ENCODE data around the gene AMMECR1.
A peak's percentile ranks its signal among the peaks of the same experiment; 100 is the strongest.
"Not testable (repeated sequence)": the region's sequence is repeated elsewhere in the genome, so short reads cannot be mapped to it uniquely, and the experiment has no call there.

The AMMECR1 gene

DNA sequence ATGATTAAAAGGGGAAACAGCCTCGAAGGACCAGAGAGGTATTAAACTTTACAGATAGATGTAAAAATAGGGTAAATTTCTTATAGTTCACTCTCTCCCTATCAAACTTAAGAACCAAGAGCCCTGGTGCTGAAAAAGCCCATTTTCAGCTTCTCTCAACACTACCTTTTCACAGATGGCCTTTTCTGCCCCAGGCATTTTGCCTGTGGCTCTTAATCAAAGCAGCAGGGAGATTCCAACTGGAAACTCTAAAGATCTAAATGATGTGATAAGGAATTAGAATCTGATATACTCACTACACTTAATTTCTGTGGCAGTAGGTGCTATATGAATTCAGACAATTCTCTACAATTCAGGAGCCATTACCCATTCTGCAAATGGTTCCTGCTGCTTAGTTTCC is 60.0 kb downstream of the AMMECR1 start:
- DNase-seq (ENCODE audit: low spot score) = no peak

DNA sequence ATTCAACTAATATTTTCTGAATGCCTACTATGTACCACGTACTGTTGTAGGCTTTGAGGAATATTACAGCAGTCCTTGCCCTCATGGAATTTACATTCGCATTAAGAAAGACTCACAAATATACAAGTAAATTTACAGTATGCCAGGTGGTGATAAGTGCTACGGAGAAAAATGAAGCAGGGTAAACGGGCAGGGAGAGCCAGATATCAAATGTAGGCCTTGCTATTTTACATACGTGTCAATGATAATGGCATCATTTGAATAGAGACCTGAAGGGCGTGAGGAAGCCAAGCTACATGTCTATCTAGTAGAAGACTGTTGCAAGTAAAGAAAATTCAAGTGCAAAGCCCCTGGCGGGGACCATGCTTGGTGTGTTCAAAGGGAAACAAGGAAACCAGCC is 65.2 kb downstream of the AMMECR1 start:
- DNase-seq (ENCODE audit: low spot score) = no peak

DNA sequence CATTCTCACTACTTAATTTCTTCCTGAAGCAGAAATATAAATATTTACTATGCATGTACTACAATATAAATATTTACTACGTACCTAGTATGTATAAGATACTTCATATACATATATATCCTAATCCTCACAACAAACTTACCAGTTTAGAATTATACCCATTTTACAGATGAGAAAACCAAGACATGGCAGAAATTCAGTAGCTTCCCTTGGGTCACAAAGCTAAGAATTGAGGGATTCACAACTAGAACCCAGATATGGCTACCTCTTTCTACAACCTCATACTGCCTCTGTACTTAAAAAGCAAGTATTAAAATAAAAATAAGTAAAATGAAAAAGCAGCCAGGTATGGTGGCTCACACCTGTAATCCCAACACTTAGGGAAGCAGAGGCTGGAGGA is 65.9 kb downstream of the AMMECR1 start:
- no peak for DNase-seq (ENCODE audit: low spot score)

DNA sequence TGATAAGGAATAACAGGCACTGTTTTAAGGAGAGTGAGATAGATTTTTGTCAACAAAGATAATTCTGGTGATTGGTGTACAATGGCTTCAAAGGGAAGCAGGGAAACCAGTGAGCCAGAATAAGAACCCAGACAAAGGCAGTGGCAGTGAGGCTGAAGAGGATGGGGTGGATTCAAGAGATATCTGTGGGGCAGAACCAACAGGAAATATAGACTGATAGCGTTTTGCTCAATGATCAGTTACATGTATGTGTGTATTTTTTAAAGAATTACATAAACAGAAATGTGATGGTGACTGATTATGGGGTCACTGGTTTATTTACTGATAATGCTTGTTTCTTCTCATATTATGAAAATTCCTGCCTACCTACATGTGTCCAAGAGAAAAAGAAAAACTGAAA is 66.4 kb downstream of the AMMECR1 start:
- no peak for DNase-seq (ENCODE audit: low spot score)

DNA sequence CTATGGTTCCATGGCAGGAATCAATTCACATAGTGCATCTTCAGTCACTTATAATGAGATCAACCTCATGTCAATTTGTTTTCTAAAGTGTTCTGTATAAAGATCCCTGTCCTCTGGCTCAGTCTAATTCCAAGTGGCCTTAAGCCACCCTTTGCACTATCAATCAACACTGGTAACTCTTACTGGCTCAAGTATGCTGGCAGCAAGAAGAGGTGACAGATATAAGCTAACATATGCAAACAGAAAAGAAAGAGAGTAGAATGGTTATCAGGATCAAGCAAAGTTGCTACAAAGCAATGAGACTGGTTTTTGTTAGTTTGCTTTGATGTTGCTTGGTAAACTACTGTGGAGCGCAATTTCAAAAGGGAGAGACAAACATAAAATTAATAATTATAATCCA is 67.0 kb downstream of the AMMECR1 start:
- DNase-seq (ENCODE audit: low spot score) = no peak

DNA sequence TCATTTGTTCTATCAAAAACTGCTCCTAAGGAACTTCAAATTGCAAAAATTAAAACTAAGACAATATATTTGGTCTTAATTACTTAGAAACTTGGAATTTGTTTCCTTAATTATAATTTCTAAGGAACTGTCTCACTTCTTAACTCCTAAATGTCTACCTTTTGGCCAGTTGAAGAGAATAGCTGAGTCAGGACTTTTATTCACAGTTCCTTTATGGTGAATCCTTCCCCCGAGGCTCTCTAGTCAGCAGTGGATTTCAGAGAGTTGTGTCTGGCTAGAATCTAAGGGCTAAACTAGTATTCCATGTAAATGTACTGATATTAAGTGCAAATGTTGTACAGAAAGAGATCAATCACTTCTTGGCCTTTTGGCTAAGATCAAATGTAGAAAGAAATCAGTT is 69.3 kb downstream of the AMMECR1 start:
- no peak for DNase-seq (ENCODE audit: low spot score)

DNA sequence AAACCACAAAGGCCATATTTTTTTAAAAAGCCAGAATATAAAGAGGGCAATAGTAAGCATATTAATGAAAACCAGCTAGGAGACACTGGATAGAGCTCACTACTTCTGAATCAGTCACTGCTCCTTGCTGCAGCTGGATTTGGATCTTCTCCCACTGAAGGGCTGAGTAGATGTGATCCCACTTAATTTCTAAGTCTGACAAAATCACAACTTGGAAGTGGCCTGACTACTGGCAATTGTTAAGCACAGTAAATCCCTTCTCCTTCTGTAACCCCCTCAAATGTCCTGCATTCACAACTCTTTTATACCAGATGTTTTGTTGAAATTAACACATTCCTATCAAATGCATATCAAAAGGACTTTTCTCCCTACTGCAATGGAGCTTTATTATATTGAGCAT is 72.9 kb downstream of the AMMECR1 start:
- DNase-seq (ENCODE audit: low spot score) = peak; percentile 6

DNA sequence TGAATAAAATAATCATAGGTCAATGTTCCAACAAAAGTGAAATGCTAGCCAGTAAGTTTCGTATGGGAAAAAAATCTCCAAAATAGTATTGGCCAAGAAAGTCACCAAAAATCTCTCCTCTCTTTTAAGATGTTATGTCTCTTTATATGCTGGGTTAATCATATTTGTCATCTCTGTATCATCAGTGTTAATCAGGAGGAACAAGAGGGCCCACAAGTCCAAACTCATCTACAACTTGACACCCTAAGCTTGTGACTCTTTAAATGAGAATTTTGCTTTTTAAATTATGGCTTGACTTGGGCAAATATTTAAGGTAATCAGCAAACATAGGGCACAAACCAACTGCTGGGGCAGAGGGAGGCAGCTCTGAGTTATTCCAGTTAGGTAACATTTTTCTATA is 75.5 kb downstream of the AMMECR1 start:
- DNase-seq (ENCODE audit: low spot score) = no peak

DNA sequence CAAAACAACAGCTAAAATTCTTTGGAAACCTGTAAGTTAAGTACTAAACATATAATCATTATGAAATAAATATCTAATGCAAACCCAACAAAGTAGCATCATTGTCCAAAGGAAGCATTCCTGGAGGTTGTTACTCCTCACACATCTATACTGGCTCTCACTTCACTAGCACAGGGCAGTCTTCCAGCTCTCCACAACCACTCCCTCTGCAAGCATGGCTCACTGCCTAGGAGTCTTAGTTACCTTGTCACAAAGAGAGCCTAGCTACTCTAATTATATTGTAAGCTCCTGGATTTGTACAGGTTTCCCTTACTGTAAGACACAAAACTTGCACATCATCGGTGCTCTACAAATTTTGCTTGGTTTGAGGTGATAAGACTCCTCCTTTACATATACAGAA is 76.1 kb downstream of the AMMECR1 start:
- peak; percentile 18 for DNase-seq (ENCODE audit: low spot score)

DNA sequence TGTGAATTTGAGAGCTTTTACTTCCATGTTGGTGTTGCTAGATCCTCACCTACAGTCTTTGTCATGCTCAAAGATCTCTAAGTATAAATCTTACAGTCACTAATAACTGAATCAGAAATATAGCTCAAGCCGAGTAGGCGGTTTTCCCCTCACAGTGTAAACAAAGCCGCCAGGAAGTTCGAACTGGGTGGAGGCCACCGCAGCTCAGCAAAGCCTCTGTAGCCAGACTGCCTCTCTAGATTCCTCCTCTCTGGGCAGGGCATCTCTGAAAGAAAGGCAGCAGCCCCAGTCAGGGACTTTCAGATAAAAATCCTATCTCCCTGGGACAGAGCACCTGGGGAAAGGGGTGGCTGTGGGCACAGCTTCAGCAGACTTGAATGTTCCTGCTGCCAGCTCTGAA is 79.6 kb downstream of the AMMECR1 start:
- not testable (repeated sequence) for DNase-seq (ENCODE audit: low spot score)

DNA sequence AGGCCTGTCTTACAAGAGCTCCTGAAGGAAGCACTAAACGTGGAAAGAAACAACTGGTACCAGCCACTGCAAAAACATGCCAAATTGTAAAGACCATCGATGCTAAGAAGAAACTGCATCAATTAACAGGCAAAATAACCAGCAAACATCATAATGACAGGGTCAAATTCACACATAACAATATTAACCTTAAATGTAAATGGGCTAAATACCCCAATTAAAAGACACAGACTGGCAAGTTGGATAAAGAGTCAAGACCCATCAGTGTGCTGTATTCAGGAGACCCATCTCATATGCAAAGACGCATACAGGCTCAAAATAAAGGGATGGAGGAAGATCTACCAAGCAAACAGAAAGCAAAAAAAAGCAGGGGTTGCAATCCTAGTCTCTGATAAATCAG is 86.4 kb downstream of the AMMECR1 start:
- not testable (repeated sequence) for DNase-seq (ENCODE audit: low spot score)

DNA sequence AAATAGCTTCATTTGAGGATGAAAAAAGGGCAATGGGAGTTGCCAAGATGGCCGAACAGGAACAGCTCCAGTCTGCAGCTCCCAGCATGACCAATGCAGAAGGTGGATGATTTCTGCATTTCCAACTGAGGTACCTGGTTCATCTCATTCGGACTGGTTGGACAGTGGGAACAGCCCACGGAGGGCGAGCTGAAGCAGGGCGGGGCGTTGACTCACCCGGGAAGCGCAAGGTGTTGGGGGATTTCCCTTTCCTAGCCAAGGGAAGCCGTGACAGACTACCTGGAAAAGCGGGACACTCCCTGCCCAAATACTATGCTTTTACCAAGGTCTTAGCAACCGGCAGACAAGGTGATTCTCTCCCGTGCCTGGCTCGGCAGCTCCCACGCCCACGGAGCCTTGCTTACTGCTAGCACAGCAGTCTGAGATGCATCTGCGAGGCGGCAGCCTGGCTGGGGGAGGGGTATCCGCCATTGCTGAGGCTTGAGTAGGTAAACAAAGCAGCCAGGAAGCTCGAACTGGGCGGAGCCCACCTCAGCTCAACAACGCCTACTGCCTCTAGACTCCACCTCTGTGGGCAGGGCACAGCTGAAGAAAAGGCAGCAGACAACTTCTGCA is 88.3 kb downstream of the AMMECR1 start:
- DNase-seq (ENCODE audit: low spot score) = not testable (repeated sequence)

DNA sequence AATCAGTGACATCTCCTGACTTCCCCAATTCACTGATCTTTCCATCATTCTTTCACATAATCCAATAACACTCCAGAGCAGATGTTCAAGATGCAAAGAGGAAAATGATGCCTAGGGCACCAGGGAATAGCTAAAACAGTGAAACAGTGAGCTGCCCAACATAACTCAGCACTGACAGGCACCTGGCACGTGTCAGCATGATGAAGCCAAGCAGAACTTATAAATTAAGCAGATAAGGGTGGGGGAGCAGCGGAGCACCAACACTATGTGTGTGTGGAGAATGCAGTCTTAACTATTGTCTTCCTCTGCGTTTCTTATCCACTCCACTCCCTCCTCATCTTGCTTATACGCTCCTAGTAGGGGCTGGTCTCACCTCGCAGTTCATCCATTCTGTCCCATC is 89.4 kb downstream of the AMMECR1 start:
- no peak for DNase-seq (ENCODE audit: low spot score)

DNA sequence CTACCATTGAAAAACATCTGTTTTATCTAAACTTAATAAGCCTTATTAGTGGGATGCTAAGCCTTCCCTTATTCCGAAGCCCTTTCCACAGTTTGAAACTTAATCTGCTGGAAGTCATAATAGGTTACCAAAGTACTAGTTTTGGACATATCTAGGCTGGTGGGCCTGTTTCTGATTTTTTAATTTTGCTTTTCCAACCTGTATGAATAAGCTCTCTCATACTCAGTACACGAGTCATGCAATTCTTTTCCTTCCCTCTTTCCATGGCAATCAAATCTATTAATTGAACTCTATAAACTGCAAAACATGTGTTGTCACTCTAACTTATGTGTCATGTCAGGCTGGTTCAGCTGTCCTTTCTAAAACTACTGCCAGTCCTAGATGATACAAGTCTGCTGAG is 91.0 kb downstream of the AMMECR1 start:
- no peak for DNase-seq (ENCODE audit: low spot score)

DNA sequence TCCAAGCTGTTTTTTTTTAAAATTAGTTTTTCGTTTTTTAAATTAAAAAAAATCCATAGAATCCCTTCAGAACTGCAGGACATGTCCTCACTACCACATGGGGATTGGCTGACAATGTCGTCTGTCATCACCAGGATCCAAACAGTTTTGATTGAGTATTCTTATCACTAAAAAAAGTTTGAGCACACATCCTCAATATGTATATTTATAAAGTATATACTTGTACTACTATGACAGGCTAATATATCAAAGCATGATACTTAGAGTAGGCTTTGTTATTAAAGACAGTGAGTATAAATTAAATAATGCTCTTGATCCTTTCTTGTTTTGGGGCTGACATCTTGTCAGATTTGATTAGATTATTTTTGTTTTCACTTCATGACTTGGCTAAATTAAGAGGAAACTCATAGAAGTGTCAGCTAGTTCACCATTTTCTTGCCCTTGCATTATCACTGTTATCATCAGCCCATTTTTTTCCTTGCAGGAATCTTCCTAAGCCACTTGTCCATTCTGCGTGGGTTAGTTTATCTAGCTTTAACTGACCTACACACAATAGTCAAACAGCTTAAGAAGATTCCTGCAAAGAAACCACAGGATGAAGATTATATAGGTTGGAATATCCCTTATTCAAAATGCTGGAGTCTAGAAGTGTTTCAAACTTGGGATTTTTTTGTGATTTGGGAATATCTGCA is 92.8 kb downstream of the AMMECR1 start:
- DNase-seq (ENCODE audit: low spot score) = no peak

DNA sequence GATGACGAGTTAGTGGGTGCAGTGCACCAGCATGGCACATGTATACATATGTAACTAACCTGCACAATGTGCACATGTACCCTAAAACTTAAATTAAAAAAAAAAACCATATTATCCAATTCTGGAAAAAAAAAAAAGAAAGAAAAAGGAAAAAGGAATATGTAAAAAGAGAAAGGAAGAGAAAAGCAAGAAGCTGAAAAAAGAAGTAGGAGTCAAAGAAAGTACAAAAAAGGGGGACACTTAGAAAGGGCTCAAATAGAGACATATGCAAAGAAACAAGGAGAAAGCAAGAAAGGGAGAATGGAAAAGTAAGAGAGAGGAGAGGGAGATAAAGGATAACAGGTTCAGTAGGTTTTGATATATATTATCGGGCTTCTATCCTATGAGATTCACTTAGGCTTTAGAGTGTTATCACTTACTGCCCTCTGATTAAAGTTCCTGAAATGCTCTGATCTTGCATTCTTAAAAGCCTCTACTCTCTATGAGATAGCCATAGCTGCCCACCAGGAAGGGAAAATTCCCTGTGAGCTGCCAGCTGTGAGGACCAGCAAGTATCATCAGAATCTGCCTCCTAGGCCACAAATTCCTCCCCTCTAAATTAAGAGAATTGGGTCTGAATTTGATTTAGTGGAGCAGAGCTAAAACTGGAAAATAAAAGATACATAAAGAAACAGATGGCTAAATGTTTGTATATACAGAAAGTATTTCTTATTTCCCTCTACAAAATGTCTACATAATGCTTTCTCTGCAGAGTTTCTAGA is 95.2 kb downstream of the AMMECR1 start:
- no peak for DNase-seq (ENCODE audit: low spot score)

DNA sequence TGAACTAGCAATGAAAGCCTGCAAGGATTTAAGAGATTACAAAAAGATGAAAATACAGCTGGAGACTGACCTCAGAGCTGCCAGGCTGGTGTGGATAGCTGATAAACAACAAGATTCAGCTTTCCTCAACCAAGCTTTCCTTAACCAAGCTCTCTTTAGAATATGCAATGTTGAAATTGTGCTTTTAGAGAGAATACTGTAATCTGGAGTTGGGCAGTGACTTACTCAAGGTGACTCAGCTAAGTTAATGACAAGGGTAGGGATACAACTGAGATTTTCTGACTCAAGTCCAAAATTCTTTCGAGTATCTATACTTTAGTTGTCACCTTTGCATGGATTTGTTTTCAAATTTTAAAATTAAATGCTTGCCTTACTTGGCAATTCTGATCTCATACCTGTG is 98.0 kb downstream of the AMMECR1 start:
- peak; percentile 20 for DNase-seq (ENCODE audit: low spot score)

DNA sequence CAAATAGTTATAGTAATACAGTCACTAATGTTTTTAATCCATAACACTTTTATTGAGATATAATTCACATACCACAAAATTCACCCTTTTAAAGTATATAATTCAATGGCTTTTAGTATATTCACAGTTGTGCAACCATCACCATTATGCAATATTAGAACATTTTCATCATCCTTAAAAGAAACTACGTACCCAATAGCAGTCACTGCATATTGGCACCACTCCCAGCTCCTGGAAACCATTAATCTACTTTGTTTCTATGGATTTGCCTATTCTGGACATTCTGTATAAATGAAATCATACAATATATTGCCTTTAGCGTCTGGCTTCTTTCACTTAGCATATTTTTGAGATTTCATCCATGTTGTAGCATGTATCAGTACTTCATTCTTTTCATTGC is 99.3 kb downstream of the AMMECR1 start:
- no peak for DNase-seq (ENCODE audit: low spot score)

DNA sequence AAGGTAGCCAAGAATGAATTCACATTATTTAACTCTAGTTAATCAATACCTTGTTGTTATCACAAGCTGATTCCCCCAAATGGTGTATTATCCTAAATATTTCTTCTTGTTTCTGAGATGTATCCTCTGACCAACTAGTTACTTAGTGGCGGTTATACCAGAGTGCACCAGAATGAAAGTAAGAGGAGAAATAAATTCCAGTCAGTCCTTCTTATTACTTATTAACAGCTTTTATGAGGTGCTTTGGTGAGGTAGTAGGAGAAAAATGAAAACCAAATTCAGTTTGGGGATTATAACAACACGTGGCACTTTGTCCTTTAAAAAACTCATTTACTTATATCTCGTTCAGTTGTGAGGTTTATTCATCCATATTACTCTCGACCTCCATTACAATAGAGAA is 101.9 kb downstream of the AMMECR1 start:
- DNase-seq (ENCODE audit: low spot score) = no peak

DNA sequence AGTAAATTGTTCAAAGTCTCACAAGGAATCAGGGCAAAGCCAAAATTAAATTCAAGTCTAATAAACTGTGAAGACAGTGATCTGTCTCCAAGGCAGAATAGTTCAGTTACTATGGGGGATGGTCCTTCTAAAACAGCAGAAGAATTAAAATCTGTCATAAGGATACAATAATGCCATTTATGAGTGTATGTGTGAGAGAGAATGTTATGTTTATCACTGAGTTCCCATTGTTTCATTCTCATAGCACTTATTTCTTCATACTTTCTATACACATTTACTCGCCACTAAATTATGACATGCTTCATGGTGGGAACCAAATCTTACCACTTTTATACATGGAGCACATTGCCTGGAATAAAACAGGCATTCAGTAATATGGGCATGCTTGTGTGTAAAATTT is 102.5 kb downstream of the AMMECR1 start:
- no peak for DNase-seq (ENCODE audit: low spot score)

DNA sequence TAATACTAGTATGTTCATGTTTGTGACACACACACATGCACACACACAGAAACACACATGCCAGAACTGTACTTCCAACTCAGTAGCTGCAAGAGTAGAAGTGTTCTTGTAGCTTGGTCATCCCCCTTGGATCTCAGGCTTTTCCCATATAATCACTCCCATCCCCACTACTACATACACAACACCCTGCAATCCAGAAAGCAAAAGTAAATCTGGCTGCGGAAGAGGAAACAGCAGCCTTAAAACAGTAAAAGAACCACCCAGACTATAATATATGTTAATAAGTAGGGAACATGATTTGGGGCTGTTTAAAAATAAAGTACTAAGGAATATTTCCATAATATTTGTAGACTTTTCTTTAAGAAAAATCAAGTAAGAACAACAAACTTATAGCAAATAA is 103.2 kb downstream of the AMMECR1 start:
- DNase-seq (ENCODE audit: low spot score) = no peak

DNA sequence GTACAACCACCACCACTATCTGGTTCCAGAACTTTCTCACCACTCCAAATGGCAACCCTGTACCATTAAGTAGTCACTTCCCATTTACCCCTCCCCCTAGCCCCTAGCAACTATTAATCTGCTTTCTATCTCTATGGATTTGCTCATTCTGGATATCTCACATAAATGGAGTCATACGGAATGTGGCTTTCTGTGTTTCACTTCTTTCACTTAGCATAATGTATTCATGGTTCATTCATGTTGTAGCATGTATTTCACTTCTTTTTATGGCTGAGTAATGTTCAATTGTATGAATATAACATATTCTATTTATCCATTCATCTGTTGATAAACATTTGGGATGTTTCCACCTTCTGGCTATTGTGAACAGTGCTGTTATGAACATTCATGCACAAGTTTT is 104.7 kb downstream of the AMMECR1 start:
- DNase-seq (ENCODE audit: low spot score) = no peak

DNA sequence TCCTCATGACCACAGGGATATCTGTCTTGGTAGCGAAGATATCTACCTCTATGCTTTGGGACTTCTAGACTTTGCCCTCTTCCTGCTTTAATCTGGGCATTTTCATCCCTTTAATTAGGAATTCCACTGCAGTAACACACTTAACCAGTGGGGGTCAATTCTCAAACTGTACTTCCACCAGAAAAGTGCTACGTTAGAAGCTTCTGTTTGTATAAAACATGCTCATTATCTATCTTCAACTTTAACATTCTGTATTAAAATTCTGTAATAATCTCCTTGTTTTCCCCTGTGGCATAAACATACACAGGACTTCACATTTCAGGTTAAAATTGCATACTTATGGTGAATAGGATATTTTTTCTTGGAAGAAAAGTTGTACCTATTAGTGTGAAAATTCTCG is 105.6 kb downstream of the AMMECR1 start:
- DNase-seq (ENCODE audit: low spot score) = no peak

DNA sequence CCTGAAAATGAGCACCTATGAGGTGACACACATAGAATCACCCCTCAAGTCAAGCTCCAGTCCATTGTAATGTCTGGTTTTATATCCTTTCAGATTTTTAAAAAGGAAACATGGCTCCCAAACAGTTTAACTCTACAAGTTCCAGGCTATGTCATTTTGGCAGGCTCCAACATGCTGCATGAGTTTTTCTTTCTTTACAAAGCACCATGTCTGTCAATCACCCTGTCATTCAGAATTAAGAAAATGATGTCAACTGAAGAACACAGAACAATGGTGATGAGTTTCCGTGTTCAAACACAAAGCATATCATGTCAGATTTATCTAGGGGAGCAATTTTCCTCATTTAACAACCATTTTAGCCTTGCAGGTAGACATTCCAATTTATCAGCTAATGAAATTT is 106.5 kb downstream of the AMMECR1 start:
- no peak for DNase-seq (ENCODE audit: low spot score)

Data from AG08395 (cell line).